MM.1S (cell line): ENCODE measurements around the gene NETO1.

Experiments
- DNase-seq: peaks from one replicate; pipeline ENCODE4 v3.0.0-alpha.2; 2015
- H2AFZ ChIP-seq: fragments of 300-600 bp; sonication (generic); 2 replicates; pipeline ENCODE4 v1.6.0; 2016; ENCODE audit warnings: antibody characterized with exemption, low read length
- H3F3A ChIP-seq: fragments of 300-600 bp; sonication (generic); 2 replicates; pipeline ENCODE4 v1.6.1; 2016; ENCODE audit warnings: mild to moderate bottlenecking, antibody characterized with exemption, low read length, moderate library complexity, mixed read lengths; ENCODE audit not compliant: insufficient read depth
- H3K27ac ChIP-seq: fragments of 300-600 bp; sonication (generic); 2 replicates; pipeline ENCODE4 v1.5.1; 2016; ENCODE audit warnings: mild to moderate bottlenecking, low read length
- H3K27me3 ChIP-seq: fragments of 300-600 bp; sonication (generic); replicated peaks from 2 replicates; pipeline ENCODE4 v1.6.0; 2016; ENCODE audit warnings: low read length; ENCODE audit not compliant: insufficient read depth
- H3K36me3 ChIP-seq: fragments of 300-600 bp; sonication (generic); replicated peaks from 2 replicates; pipeline ENCODE4 v1.6.1; 2016; ENCODE audit warnings: mild to moderate bottlenecking, low read length, mixed read lengths; ENCODE audit not compliant: insufficient read depth
- H3K4me1 ChIP-seq: fragments of 300-600 bp; sonication (generic); 2 replicates; pipeline ENCODE4 v1.6.1; 2016; ENCODE audit warnings: low read length, mixed read lengths
- H3K4me2 ChIP-seq: fragments of 300-600 bp; sonication (generic); 2 replicates; pipeline ENCODE4 v1.6.0; 2016; ENCODE audit warnings: low read depth, low read length
- H3K4me3 ChIP-seq: fragments of 300-600 bp; sonication (generic); 2 replicates; pipeline ENCODE4 v1.5.1; 2016; ENCODE audit warnings: low read length, mixed read lengths
- H3K79me2 ChIP-seq: fragments of 300-600 bp; sonication (generic); 2 replicates; pipeline ENCODE4 v1.6.1; 2016; ENCODE audit warnings: mixed run types, low read length, mixed read lengths
- H3K9ac ChIP-seq: fragments of 300-600 bp; sonication (generic); 2 replicates; pipeline ENCODE4 v1.6.1; 2016; ENCODE audit warnings: low read length, mixed read lengths
- H3K9me2 ChIP-seq: fragments of 300-600 bp; sonication (generic); replicated peaks from 2 replicates; pipeline ENCODE4 v1.6.1; 2016; ENCODE audit warnings: mild to moderate bottlenecking, low read length, mixed read lengths; ENCODE audit not compliant: insufficient read depth
- H3K9me3 ChIP-seq: fragments of 300-600 bp; sonication (generic); replicated peaks from 2 replicates; pipeline ENCODE4 v1.6.1; 2016; ENCODE audit warnings: mild to moderate bottlenecking, low read length, mixed read lengths; ENCODE audit not compliant: insufficient read depth
- H4K20me1 ChIP-seq: fragments of 300-600 bp; sonication (generic); 2 replicates; pipeline ENCODE4 v1.6.1; 2016; ENCODE audit warnings: mild to moderate bottlenecking, low read length, moderate library complexity, mixed read lengths; ENCODE audit not compliant: insufficient read depth
- EZH2 ChIP-seq: fragments of 300-600 bp; sonication (generic); optimal IDR thresholded peaks from 2 replicates; pipeline ENCODE3; 2017; ENCODE audit warnings: low read depth, mild to moderate bottlenecking, antibody characterized with exemption, low read length, mixed read lengths
- EZH2phosphoT487 ChIP-seq: fragments of 300-600 bp; sonication (generic); IDR thresholded peaks from 2 replicates; pipeline ENCODE4 v1.6.1; 2018; ENCODE audit warnings: antibody characterized with exemption, low read length
- TF ChIP-seq, protein P1 (sequence below): fragments of 300-600 bp; sonication (generic); IDR thresholded peaks from 2 replicates; pipeline ENCODE4 v1.5.1; 2016; ENCODE audit warnings: antibody characterized with exemption, low read length, mixed read lengths

The NETO1 gene

DNA sequence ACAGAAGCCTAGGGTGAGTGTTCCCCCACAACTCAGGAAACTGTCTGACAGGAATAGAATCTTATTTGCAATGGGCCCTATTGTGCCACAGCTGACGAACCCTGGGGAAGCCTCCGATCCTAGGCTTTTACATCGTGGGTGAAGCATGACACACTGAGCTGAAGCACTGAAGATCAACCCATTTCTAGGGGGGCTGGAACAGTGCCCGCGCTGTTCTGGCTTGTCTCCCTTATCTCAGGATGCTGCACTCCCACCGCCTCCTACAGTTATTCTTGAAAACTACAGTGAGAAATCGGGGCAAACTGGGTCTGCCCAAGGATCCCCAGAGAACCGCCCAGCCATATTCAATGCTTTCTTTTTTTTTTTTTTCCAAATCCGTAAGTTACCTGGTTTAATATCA is 41.1 kb downstream of the NETO1 start:
- no peaks in the 10 kb centered on the region for H3K36me3 ChIP-seq
- H3K27ac ChIP-seq: no peak overlapping the region
- H4K20me1 ChIP-seq: no peaks in the 10 kb centered on the region
- H3K9ac ChIP-seq: no peak overlapping the region
- H3K9me2 ChIP-seq: no peaks in the 10 kb centered on the region
- no peaks in the 10 kb centered on the region for H3K79me2 ChIP-seq
- H3K27me3 ChIP-seq: no peaks in the 10 kb centered on the region
- no peak for DNase-seq
- no peaks in the 10 kb centered on the region for H3F3A ChIP-seq
- no peaks in the 10 kb centered on the region; the same call in 1 of the 2 replicates for H3K4me1 ChIP-seq
- no peak overlapping the region for H3K4me2 ChIP-seq
- no peak overlapping the region for H2AFZ ChIP-seq
- TF ChIP-seq, protein P1, sequence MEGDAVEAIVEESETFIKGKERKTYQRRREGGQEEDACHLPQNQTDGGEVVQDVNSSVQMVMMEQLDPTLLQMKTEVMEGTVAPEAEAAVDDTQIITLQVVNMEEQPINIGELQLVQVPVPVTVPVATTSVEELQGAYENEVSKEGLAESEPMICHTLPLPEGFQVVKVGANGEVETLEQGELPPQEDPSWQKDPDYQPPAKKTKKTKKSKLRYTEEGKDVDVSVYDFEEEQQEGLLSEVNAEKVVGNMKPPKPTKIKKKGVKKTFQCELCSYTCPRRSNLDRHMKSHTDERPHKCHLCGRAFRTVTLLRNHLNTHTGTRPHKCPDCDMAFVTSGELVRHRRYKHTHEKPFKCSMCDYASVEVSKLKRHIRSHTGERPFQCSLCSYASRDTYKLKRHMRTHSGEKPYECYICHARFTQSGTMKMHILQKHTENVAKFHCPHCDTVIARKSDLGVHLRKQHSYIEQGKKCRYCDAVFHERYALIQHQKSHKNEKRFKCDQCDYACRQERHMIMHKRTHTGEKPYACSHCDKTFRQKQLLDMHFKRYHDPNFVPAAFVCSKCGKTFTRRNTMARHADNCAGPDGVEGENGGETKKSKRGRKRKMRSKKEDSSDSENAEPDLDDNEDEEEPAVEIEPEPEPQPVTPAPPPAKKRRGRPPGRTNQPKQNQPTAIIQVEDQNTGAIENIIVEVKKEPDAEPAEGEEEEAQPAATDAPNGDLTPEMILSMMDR: no peak
- no peak for TF ChIP-seq EZH2
- TF ChIP-seq EZH2phosphoT487: no peak
- no peak overlapping the region for H3K4me3 ChIP-seq
- H3K9me3 ChIP-seq: no peaks in the 10 kb centered on the region

DNA sequence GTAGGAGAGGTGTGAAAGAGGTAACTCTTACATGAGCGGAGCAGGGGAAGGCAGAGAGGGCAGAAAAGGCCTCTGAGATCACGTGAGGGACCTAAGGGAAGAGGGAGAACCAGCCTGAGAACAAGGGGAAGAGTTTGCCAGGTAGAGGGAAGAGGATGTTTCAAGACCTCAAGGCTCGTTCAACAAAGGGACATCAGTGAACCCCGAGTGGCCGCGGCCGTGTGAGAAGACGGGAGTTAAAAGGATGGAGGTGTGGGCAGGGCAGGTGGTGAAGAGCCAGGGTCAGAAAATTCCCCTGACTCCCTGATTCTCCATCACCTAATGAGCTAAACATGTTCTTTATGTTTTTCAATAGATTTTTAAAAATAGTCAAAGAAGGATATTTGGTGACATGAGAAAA is 44.4 kb downstream of the NETO1 start:
- H3K9ac ChIP-seq: no peak overlapping the region
- no peaks in the 10 kb centered on the region for H3K36me3 ChIP-seq
- no peaks in the 10 kb centered on the region for H4K20me1 ChIP-seq
- H3K4me3 ChIP-seq: no peak overlapping the region
- no peaks in the 10 kb centered on the region for H3K9me2 ChIP-seq
- H3K4me1 ChIP-seq: no peaks in the 10 kb centered on the region
- TF ChIP-seq, protein P1: no peak
- TF ChIP-seq EZH2phosphoT487 (no peak), EZH2 (no peak)
- H3K4me2 ChIP-seq: no peak overlapping the region
- no peaks in the 10 kb centered on the region for H3K9me3 ChIP-seq
- no peak overlapping the region for H2AFZ ChIP-seq
- no peaks in the 10 kb centered on the region for H3F3A ChIP-seq
- no peaks in the 10 kb centered on the region for H3K79me2 ChIP-seq
- no peaks in the 10 kb centered on the region for H3K27me3 ChIP-seq
- no peak overlapping the region for H3K27ac ChIP-seq
- DNase-seq: no peak

DNA sequence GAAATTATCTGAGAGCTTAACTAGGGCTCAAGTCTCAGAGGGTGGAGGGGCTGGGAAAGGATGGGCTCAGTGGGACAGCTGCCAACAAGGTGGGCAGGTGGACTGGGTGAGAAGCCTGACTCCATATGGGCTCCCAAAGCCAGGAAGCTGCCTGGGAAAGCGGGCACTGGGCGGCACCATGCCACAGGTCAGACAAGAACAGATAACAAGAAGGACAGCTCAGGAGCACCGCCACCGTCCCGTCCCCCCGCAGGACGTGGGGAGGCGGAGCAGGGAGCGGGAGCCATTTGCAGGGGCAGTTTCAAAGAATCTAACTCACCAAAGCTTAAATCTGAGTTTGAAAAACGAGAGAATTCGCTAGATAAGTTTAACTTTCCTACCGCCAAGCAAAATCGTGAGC is 45.6 kb downstream of the NETO1 start:
- Histone ChIP-seq H4K20me1 (no peaks in the 10 kb centered on the region), H3K9me3 (no peaks in the 10 kb centered on the region), H3K9ac (no peak overlapping the region), H2AFZ (no peak overlapping the region), H3K27me3 (no peaks in the 10 kb centered on the region), H3K79me2 (no peaks in the 10 kb centered on the region), H3K9me2 (no peaks in the 10 kb centered on the region), H3K36me3 (no peaks in the 10 kb centered on the region), H3K27ac (no peak overlapping the region), H3K4me3 (no peak overlapping the region), H3F3A (no peaks in the 10 kb centered on the region), H3K4me1 (no peaks in the 10 kb centered on the region), H3K4me2 (no peak overlapping the region)
- no peak for DNase-seq
- TF ChIP-seq, protein P1: no peak
- TF ChIP-seq EZH2: no peak
- TF ChIP-seq EZH2phosphoT487: no peak

DNA sequence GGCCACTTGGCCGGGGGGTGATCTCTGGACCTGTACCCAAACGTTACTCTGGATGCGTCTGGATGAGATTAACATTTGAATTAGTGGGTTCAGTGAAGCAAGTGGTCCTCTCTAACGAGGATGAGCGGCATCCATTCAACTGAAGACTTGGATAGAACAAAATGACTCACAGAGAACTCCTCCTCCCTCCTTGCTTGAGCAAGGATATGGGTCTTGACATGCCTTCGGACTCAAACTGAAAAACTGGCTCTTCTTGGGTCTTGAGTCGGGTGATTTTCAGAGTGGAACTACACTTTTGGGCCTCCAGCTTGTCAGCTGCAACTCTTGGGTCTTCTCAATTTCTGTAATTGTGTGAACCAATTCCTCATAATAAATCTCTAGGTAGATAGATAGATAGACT is 47.2 kb downstream of the NETO1 start:
- Histone ChIP-seq H2AFZ (no peak overlapping the region), H3K36me3 (no peaks in the 10 kb centered on the region), H3K4me2 (no peak overlapping the region), H3K9ac (no peak overlapping the region), H3K27ac (no peak overlapping the region), H3F3A (no peaks in the 10 kb centered on the region), H3K9me3 (no peaks in the 10 kb centered on the region), H3K4me1 (no peaks in the 10 kb centered on the region), H4K20me1 (no peaks in the 10 kb centered on the region), H3K4me3 (no peak overlapping the region), H3K27me3 (no peaks in the 10 kb centered on the region), H3K79me2 (no peaks in the 10 kb centered on the region), H3K9me2 (no peaks in the 10 kb centered on the region)
- DNase-seq: no peak
- TF ChIP-seq EZH2phosphoT487 (no peak), EZH2 (no peak)
